Subcutaneous abdominal adipose tissue (tissue), 5 donors: ENCODE results near the gene CD247.

Experiments used
- H3K27ac ChIP-seq: one replicate; pipeline ENCODE4 v1.7.0; 2013; ENCODE audit warnings: low read depth, mild to moderate bottlenecking, inconsistent platforms, low read length, moderate library complexity
- H3K27me3 ChIP-seq, 5 donors: one replicate each; pipeline ENCODE4 v1.7.0; 2013; ENCODE audit warnings: low read length in 5 of 5, inconsistent platforms in 1 of 5; ENCODE audit not compliant: control insufficient read depth in 5 of 5, insufficient read depth in 4 of 5
- H3K36me3 ChIP-seq, 5 donors: one replicate each; pipeline ENCODE4 v1.7.0; 2013; ENCODE audit warnings: low read length in 5 of 5; ENCODE audit not compliant: control insufficient read depth in 5 of 5, insufficient read depth in 5 of 5
- H3K4me1 ChIP-seq, 5 donors: one replicate each; pipeline ENCODE4 v1.7.0; 2013; ENCODE audit warnings: low read length in 5 of 5, mild to moderate bottlenecking in 3 of 5, moderate library complexity in 1 of 5; ENCODE audit not compliant: control insufficient read depth in 5 of 5, insufficient read depth in 5 of 5
- H3K4me3 ChIP-seq, 5 donors: one replicate each; pipeline ENCODE4 v1.7.0; 2013; ENCODE audit warnings: low read length in 5 of 5, low read depth in 1 of 5
- H3K9ac ChIP-seq, 5 donors: one replicate each; pipeline ENCODE4 v1.7.0; 2013; ENCODE audit warnings: low read length in 5 of 5, mild to moderate bottlenecking in 4 of 5, moderate library complexity in 3 of 5
- H3K9me3 ChIP-seq, 5 donors: one replicate each; pipeline ENCODE4 v1.7.0; 2013; ENCODE audit warnings: low read length in 5 of 5; ENCODE audit not compliant: control insufficient read depth in 5 of 5
- donor health status: healthy.
- donor health status: healthy.
- donor health status: healthy.
- donor health status: healthy.
- donor health status: healthy.

Gene CD247

GRCh38 chr1:167554028-167554779 is 35.9 kb upstream of the CD247 start:
- H3K36me3 ChIP-seq, result no peaks in the 10 kb centered on the region
- peak overlapping the region; percentile 31 to 63 (median 58) for H3K9ac ChIP-seq
- H3K27me3 ChIP-seq, result no peaks in the 10 kb centered on the region
- H3K4me1 ChIP-seq, result peaks cover 2 to 46% (median 29%) of the 10 kb centered on the region in 5 donors
- peak overlapping the region; percentile 79 to 89 (median 80) for H3K4me3 ChIP-seq
- no peaks in the 10 kb centered on the region for H3K9me3 ChIP-seq
- H3K27ac ChIP-seq, result peak overlapping the region; percentile 72

GRCh38 chr1:167553136-167554027 is 35.1 kb upstream of the CD247 start, which contains the start of gene CREG1:
Gene CREG1 (minus strand): TSS chr1:167553762.
- Histone ChIP-seq H3K9ac (peak within 1 kb of the TSS; percentile 62 to 88 (median 67)), H3K36me3 (no peaks in the 10 kb centered on the region), H3K9me3 (no peaks in the 10 kb centered on the region), H3K27me3 (no peaks in the 10 kb centered on the region), H3K4me1 (peaks cover 2 to 54% (median 36%) of the 10 kb centered on the region in 5 donors), H3K27ac (peak within 1 kb of the TSS; percentile 72), H3K4me3 (peak within 1 kb of the TSS; percentile 79 to 89 (median 80))

GRCh38 chr1:167551362-167551761 is 33.0 kb upstream of the CD247 start:
- Histone ChIP-seq H3K4me3 (peak overlapping the region in 2 of 5 donors; percentile 12 to 88), H3K9me3 (no peaks in the 10 kb centered on the region)

GRCh38 chr1:167548059-167548932 is 30.0 kb upstream of the CD247 start:
- Histone ChIP-seq H3K27me3 (no peaks in the 10 kb centered on the region), H3K36me3 (peaks cover 8 to 34% (median 28%) of the 10 kb centered on the region in 5 donors), H3K4me1 (peaks cover 0 to 50% (median 29%) of the 10 kb centered on the region in 5 donors), H3K4me3 (peak overlapping the region in 3 of 5 donors; percentile 9 to 23 (median 22)), H3K9ac (peak overlapping the region; percentile 48 to 71 (median 60)), H3K27ac (peak overlapping the region; percentile 96), H3K9me3 (no peaks in the 10 kb centered on the region)

More at GRCh38 chr1:167551362-167551761, 33.0 kb upstream of the CD247 start:
- no peak overlapping the region for H3K27ac ChIP-seq
- H3K4me1 ChIP-seq, result peaks cover 2 to 61% (median 42%) of the 10 kb centered on the region in 5 donors
- H3K27me3 ChIP-seq, result no peaks in the 10 kb centered on the region
- H3K9ac ChIP-seq, result no peak overlapping the region
- H3K36me3 ChIP-seq, result peaks cover 5 to 11% (median 6%) of the 10 kb centered on the region in 5 donors

- H3K4me3 ChIP-seq, result no peak overlapping the region
- peaks cover 0 to 38% (median 20%) of the 10 kb centered on the region in 5 donors for H3K4me1 ChIP-seq
- no peaks in the 10 kb centered on the region for H3K9me3 ChIP-seq
- no peaks in the 10 kb centered on the region for H3K27me3 ChIP-seq
- no peak overlapping the region for H3K9ac ChIP-seq
- H3K27ac ChIP-seq, result no peak overlapping the region
- H3K36me3 ChIP-seq, result peaks cover 8 to 41% (median 30%) of the 10 kb centered on the region in 5 donors
These were observed 28.6 kb upstream of the CD247 start for GRCh38 chr1:167546935-167547334.

GRCh38 chr1:167545349-167545748 is 27.0 kb upstream of the CD247 start:
- H3K27me3 ChIP-seq, result no peaks in the 10 kb centered on the region
- no peaks in the 10 kb centered on the region for H3K9me3 ChIP-seq
- no peak overlapping the region for H3K9ac ChIP-seq
- no peak overlapping the region for H3K27ac ChIP-seq
- H3K4me1 ChIP-seq, result peaks cover 0 to 31% (median 19%) of the 10 kb centered on the region in 5 donors
- H3K36me3 ChIP-seq, result peaks cover 8 to 43% (median 30%) of the 10 kb centered on the region in 5 donors
- H3K4me3 ChIP-seq, result no peak overlapping the region

GRCh38 chr1:167544447-167545093 is 26.2 kb upstream of the CD247 start:
- Histone ChIP-seq H3K4me1 (peaks cover 0 to 23% (median 17%) of the 10 kb centered on the region in 5 donors), H3K9ac (no peak overlapping the region), H3K4me3 (no peak overlapping the region), H3K9me3 (no peaks in the 10 kb centered on the region), H3K27ac (no peak overlapping the region), H3K36me3 (peaks cover 8 to 43% (median 30%) of the 10 kb centered on the region in 5 donors), H3K27me3 (no peaks in the 10 kb centered on the region)

GRCh38 chr1:167543199-167543990 is 25.1 kb upstream of the CD247 start:
- no peaks in the 10 kb centered on the region for H3K27me3 ChIP-seq
- no peak overlapping the region for H3K9ac ChIP-seq
- H3K4me1 ChIP-seq, result peaks cover 0 to 13% (median 8%) of the 10 kb centered on the region in 5 donors
- no peak overlapping the region for H3K27ac ChIP-seq
- H3K4me3 ChIP-seq, result no peak overlapping the region
- peaks cover 8 to 43% (median 30%) of the 10 kb centered on the region in 5 donors for H3K36me3 ChIP-seq
- H3K9me3 ChIP-seq, result no peaks in the 10 kb centered on the region
